Measurements from ENCODE around the gene EXOSC2. TPM values are rescaled to one million over a fixed set of nuclear protein-coding genes. Genes with fewer than 3 reads are reported as not detected.

Gene EXOSC2
- total and polyA plus RNA-seq, 8 donors, result 6.4 to 36.9 (median 14.3) TPM

DNA sequence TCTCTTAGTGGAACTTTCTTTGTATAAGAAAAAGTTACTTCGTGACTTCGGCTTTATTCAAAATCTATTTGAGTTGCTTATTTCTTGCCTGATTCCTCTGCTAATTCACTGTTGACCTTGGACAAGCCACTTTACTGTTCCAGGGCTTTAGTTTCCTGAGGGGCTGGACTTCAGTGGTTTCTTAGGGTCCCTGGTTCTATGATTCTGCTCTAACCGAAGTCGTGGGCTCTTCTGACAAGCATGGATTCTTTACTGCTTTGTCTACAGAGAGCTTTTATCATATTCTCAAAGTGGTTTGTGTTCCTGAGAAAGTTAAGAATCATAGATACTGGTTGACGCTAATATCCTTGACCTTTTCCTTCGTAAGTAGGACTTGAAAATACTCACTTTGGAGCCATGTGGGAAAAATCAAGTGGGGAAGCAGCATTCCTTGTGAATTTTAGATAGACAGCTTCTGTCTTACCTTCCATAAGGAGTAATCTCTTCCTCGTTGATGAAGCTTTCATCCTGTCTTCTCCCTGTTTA, 21.1 kb downstream of the EXOSC2 start:
- Histone ChIP-seq H3K4me1 (peaks cover 22 to 58% (median 45%) of the 10 kb centered on the region in 4 donors), H3K9me3 (no peaks in the 10 kb centered on the region), H3K4me3 (peak overlapping the region; percentile 71 to 96 (median 92)), H3K36me3 (no peaks in the 10 kb centered on the region), H3K27me3 (no peaks in the 10 kb centered on the region), H3K27ac (peak overlapping the region in 4 of 5 donors; percentile 18 to 99 (median 98))
- no peak for DNase-seq
- intact Hi-C loops (cut with DNase I; ENCODE audit: low total_unique reads), result loop anchor here (5.0 to 10.0 kb wide), 2 partner anchors 120 to 148 kb away; partner anchors contain the start of gene ABL1
- no peak for TF ChIP-seq EP300 (IDR thresholded peaks at IDR 0.05)
- TF ChIP-seq POLR2A (IDR thresholded peaks at IDR 0.05), result no peak
- no peak for TF ChIP-seq POLR2AphosphoS5 (IDR thresholded peaks at IDR 0.05)
- TF ChIP-seq, protein P1, sequence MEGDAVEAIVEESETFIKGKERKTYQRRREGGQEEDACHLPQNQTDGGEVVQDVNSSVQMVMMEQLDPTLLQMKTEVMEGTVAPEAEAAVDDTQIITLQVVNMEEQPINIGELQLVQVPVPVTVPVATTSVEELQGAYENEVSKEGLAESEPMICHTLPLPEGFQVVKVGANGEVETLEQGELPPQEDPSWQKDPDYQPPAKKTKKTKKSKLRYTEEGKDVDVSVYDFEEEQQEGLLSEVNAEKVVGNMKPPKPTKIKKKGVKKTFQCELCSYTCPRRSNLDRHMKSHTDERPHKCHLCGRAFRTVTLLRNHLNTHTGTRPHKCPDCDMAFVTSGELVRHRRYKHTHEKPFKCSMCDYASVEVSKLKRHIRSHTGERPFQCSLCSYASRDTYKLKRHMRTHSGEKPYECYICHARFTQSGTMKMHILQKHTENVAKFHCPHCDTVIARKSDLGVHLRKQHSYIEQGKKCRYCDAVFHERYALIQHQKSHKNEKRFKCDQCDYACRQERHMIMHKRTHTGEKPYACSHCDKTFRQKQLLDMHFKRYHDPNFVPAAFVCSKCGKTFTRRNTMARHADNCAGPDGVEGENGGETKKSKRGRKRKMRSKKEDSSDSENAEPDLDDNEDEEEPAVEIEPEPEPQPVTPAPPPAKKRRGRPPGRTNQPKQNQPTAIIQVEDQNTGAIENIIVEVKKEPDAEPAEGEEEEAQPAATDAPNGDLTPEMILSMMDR (IDR thresholded peaks at IDR 0.05), result no peak
- 12 to 28% (median 15%) methylated on average over 7 of the region's 7 CpGs for WGBS, 5 donors

DNA sequence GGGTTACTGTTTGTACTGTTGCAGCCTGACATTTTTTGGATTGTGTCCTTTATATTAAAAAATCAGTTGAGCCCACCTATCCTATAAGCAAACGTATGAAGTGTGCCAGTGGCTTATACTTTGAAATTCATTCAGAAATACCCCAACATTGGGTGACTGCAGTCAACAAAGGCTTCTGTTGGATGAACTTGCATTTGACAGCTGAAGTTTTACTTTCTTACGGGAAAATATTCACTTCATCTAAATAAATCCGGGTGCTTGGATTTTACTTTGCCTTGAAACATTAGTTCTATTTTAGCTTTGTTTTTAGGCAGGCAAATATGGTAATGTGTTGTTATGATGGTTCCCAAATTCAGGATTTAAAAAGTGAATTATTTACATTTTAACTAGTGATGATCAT, 21.7 kb downstream of the EXOSC2 start:
- WGBS, 5 donors, result 18 to 26% (median 22%) methylated on average over 3 of the region's 3 CpGs
- H3K36me3 ChIP-seq, result no peaks in the 10 kb centered on the region
- no peaks in the 10 kb centered on the region for H3K27me3 ChIP-seq
- DNase-seq, result no peak
- peak overlapping the region; percentile 71 to 96 (median 92) for H3K4me3 ChIP-seq
- intact Hi-C loops (cut with DNase I; ENCODE audit: low total_unique reads), result loop anchor here (10.0 kb wide), 1 partner anchor 120 kb away; the partner anchor contains the start of gene ABL1
- H3K27ac ChIP-seq, result peak overlapping the region in 4 of 5 donors; percentile 18 to 99 (median 98)
- H3K4me1 ChIP-seq, result peaks cover 22 to 58% (median 45%) of the 10 kb centered on the region in 4 donors
- no peak for TF ChIP-seq POLR2A (IDR thresholded peaks at IDR 0.05)
- no peak for TF ChIP-seq POLR2AphosphoS5 (IDR thresholded peaks at IDR 0.05)
- TF ChIP-seq EP300 (IDR thresholded peaks at IDR 0.05), result no peak
- TF ChIP-seq, protein P1 (IDR thresholded peaks at IDR 0.05), result no peak
- H3K9me3 ChIP-seq, result no peaks in the 10 kb centered on the region

DNA sequence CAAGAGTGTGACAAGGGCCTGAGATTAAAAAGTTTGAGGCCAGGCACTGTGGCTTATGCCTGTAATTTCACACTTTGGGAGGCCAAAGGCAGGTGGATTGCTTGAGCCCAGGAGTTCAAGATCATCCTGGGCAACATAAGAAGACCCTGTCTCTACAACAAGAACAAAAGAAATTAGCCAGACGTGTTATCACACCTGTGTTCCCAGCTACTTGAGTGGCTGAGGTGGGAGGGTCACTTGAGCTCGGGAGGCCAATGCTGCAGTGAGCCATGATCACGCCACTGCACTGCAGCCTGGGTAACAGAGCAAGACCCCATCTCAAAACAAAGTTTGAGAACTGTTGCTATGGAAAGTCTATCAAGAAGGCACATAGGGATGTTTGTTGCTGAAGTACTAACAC, 25.0 kb downstream of the EXOSC2 start:
- no peak overlapping the region for H3K4me3 ChIP-seq
- no peak overlapping the region for H3K27ac ChIP-seq
- H3K9me3 ChIP-seq, result no peaks in the 10 kb centered on the region
- no peak for DNase-seq
- no peaks in the 10 kb centered on the region for H3K36me3 ChIP-seq
- 69 to 87% (median 81%) methylated on average over 3 of the region's 3 CpGs for whole genome bisulfite sequencing, 5 donors
- TF ChIP-seq POLR2A (IDR thresholded peaks at IDR 0.05), result no peak
- TF ChIP-seq POLR2AphosphoS5 (IDR thresholded peaks at IDR 0.05), result no peak
- peaks cover 22 to 47% (median 36%) of the 10 kb centered on the region in 4 donors for H3K4me1 ChIP-seq
- H3K27me3 ChIP-seq, result no peaks in the 10 kb centered on the region
- intact Hi-C loops (cut with DNase I; ENCODE audit: low total_unique reads), result loop anchor here (10.0 kb wide), 1 partner anchor 116 kb away; the partner anchor contains the start of gene ABL1

DNA sequence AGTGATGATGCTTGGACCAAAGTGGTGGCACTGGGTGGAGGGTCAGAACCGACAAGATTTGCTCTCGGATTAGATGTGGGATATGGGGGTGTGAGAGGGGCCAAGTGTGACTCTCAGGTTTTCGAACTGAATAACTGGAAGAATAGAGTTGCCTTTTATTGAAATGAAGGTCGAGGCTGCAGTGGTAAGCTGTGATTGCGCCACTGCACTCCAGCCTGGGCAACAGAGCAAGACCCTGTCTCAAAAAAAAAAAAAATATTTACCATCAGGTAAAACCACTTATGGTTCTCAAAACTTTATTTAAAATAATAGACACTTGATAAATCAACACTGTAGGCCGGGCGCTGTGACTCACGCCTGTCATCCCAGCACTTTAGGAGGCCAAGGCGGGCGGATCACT, 27.2 kb downstream of the EXOSC2 start:
- no peak for DNase-seq
- no peaks in the 10 kb centered on the region for H3K27me3 ChIP-seq
- no peaks in the 10 kb centered on the region for H3K9me3 ChIP-seq
- no peak overlapping the region for H3K27ac ChIP-seq
- intact Hi-C loops (cut with DNase I; ENCODE audit: low total_unique reads), result no loop called here
- peaks cover 6 to 25% (median 17%) of the 10 kb centered on the region in 4 donors for H3K4me1 ChIP-seq
- TF ChIP-seq, protein P1 (IDR thresholded peaks at IDR 0.05), result no peak
- TF ChIP-seq EP300 (IDR thresholded peaks at IDR 0.05) (no peak), POLR2A (IDR thresholded peaks at IDR 0.05) (no peak), POLR2AphosphoS5 (IDR thresholded peaks at IDR 0.05) (no peak)
- WGBS, 5 donors, result 96 to 98% (median 97%) methylated on average over 10 of the region's 10 CpGs
- H3K36me3 ChIP-seq, result no peaks in the 10 kb centered on the region
- no peak overlapping the region for H3K4me3 ChIP-seq

DNA sequence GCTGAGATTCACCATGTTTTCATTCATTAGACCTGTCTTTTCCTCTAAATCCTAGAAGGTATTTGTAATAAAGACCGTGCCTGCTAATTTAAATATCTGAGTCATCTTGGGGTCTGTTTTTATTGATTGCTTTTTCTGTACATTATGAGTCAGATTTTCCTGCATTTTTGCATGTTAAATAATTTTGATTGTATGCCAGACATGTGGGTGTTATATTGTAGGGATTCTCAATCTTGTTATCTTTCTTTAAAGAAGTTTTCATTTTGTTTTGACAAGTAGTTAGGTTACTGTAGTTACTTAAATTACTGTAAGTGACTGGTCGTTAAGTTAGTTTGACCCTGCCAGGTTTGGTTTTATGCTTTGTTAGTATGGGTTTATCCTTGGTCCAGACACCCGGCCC, 35.1 kb downstream of the EXOSC2 start:
- intact Hi-C loops (cut with DNase I; ENCODE audit: low total_unique reads), result no loop called here
- Histone ChIP-seq H3K9me3 (no peaks in the 10 kb centered on the region), H3K36me3 (no peaks in the 10 kb centered on the region), H3K4me1 (peaks cover 9 to 28% (median 20%) of the 10 kb centered on the region in 4 donors), H3K27ac (no peak overlapping the region), H3K27me3 (no peaks in the 10 kb centered on the region), H3K4me3 (no peak overlapping the region)
- 65 to 89% (median 82%) methylated on average over 3 of the region's 3 CpGs for WGBS, 5 donors
- TF ChIP-seq EP300 (IDR thresholded peaks at IDR 0.05), result no peak
- TF ChIP-seq POLR2A (IDR thresholded peaks at IDR 0.05), result no peak
- TF ChIP-seq, protein P1 (IDR thresholded peaks at IDR 0.05), result no peak
- TF ChIP-seq POLR2AphosphoS5 (IDR thresholded peaks at IDR 0.05), result no peak
- no peak for DNase-seq
